ENCODE data around the gene DEGS1. TPM values are rescaled to one million over a fixed set of nuclear protein-coding genes. Genes with fewer than 3 reads are reported as not detected.
"Not testable (repeated sequence)": the region's sequence is repeated elsewhere in the genome, so short reads cannot be mapped to it uniquely, and the experiment has no call there.

DEGS1 gene
- total RNA-seq, 1 experiment from 2014 or later, result 92.2 TPM

- no peak overlapping the region for H3K4me3 ChIP-seq
- 0 out of 2 replicates have a peak, but pooled peaks cover 3% of the 10 kb centered on the region for H3K9me3 ChIP-seq (replicated peaks)
- no peak for DNase-seq
- no peaks in the 10 kb centered on the region for H3K27me3 ChIP-seq
- H3K27ac ChIP-seq, result no peak overlapping the region
- H3K36me3 ChIP-seq, result peaks cover 61% of the 10 kb centered on the region
- H3K4me1 ChIP-seq, result no peaks in the 10 kb centered on the region
Measured at GRCh38 chr1:224192082-224192788, 9.2 kb downstream of the DEGS1 start.

GRCh38 chr1:224193319-224193966, 10.4 kb downstream of the DEGS1 start:
- no peaks in the 10 kb centered on the region for H3K27me3 ChIP-seq
- no peaks in the 10 kb centered on the region for H3K4me1 ChIP-seq
- H3K27ac ChIP-seq, result no peak overlapping the region
- H3K9me3 ChIP-seq (replicated peaks), result 0 out of 2 replicates have a peak, but pooled peaks cover 1% of the 10 kb centered on the region
- H3K4me3 ChIP-seq, result no peak overlapping the region
- DNase-seq, result no peak
- H3K36me3 ChIP-seq, result peaks cover 52% of the 10 kb centered on the region

GRCh38 chr1:224196813-224197600, 14.0 kb downstream of the DEGS1 start:
- Histone ChIP-seq H3K9me3 (replicated peaks) (no peaks in the 10 kb centered on the region), H3K4me1 (no peaks in the 10 kb centered on the region), H3K27ac (no peak overlapping the region), H3K36me3 (peaks cover 23% of the 10 kb centered on the region), H3K4me3 (no peak overlapping the region), H3K27me3 (no peaks in the 10 kb centered on the region)
- no peak for DNase-seq

- Histone ChIP-seq H3K27ac (no peak overlapping the region), H3K36me3 (peaks cover 8% of the 10 kb centered on the region), H3K27me3 (no peaks in the 10 kb centered on the region), H3K9me3 (replicated peaks) (no peaks in the 10 kb centered on the region), H3K4me3 (no peak overlapping the region), H3K4me1 (peaks cover 8% of the 10 kb centered on the region)
- no peak for DNase-seq
Measured at GRCh38 chr1:224198572-224198971, 15.5 kb downstream of the DEGS1 start.

- Histone ChIP-seq H3K27ac (no peak overlapping the region), H3K36me3 (no peaks in the 10 kb centered on the region), H3K9me3 (replicated peaks) (no peaks in the 10 kb centered on the region)
Measured at GRCh38 chr1:224199679-224200078, 16.6 kb downstream of the DEGS1 start.

GRCh38 chr1:224201383-224201782, 18.3 kb downstream of the DEGS1 start:
- Histone ChIP-seq H3K27me3 (no peaks in the 10 kb centered on the region), H3K4me1 (peaks cover 20% of the 10 kb centered on the region), H3K36me3 (no peaks in the 10 kb centered on the region), H3K9me3 (replicated peaks) (no peaks in the 10 kb centered on the region), H3K4me3 (no peak overlapping the region), H3K27ac (no peak overlapping the region)
- DNase-seq, result no peak

More at GRCh38 chr1:224199679-224200078, 16.6 kb downstream of the DEGS1 start:
- DNase-seq, result peak in 1 of 2 experiments; percentile 42
- Histone ChIP-seq H3K4me1 (peaks cover 16% of the 10 kb centered on the region), H3K4me3 (no peak overlapping the region), H3K27me3 (no peaks in the 10 kb centered on the region)

- H3K4me3 ChIP-seq, result no peak overlapping the region
- H3K9me3 ChIP-seq (replicated peaks), result no peaks in the 10 kb centered on the region
- peaks cover 20% of the 10 kb centered on the region for H3K4me1 ChIP-seq
- no peaks in the 10 kb centered on the region for H3K36me3 ChIP-seq
- no peaks in the 10 kb centered on the region for H3K27me3 ChIP-seq
- DNase-seq, result no peak
- no peak overlapping the region for H3K27ac ChIP-seq
Measured at GRCh38 chr1:224201853-224202252, 18.8 kb downstream of the DEGS1 start.

- Histone ChIP-seq H3K27ac (0 out of 2 replicates have a peak overlapping the region, but pooled peaks have one; percentile 5), H3K9me3 (replicated peaks) (no peaks in the 10 kb centered on the region), H3K36me3 (no peaks in the 10 kb centered on the region), H3K4me1 (peaks cover 20% of the 10 kb centered on the region), H3K4me3 (no peak overlapping the region), H3K27me3 (no peaks in the 10 kb centered on the region)
- peak; percentile 55 to 67 for DNase-seq
Measured at GRCh38 chr1:224203243-224204016, 20.4 kb downstream of the DEGS1 start.

GRCh38 chr1:224205438-224205840, 22.4 kb downstream of the DEGS1 start:
- Histone ChIP-seq H3K4me1 (peaks cover 20% of the 10 kb centered on the region), H3K9me3 (replicated peaks) (no peaks in the 10 kb centered on the region), H3K36me3 (no peaks in the 10 kb centered on the region), H3K27me3 (no peaks in the 10 kb centered on the region), H3K4me3 (no peak overlapping the region), H3K27ac (no peak overlapping the region)
- peak; percentile 19 to 55 for DNase-seq

- H3K27me3 ChIP-seq; H3K27ac ChIP-seq; H3K4me3 ChIP-seq; H3K9me3 ChIP-seq (replicated peaks); H3K36me3 ChIP-seq; DNase-seq: not testable (repeated sequence)
- peaks cover 23% of the 10 kb centered on the region for H3K4me1 ChIP-seq
Measured at GRCh38 chr1:224205931-224206538, 23.0 kb downstream of the DEGS1 start.

GRCh38 chr1:224211206-224211962, 28.3 kb downstream of the DEGS1 start:
- no peaks in the 10 kb centered on the region for H3K9me3 ChIP-seq (replicated peaks)
- no peak overlapping the region for H3K4me3 ChIP-seq
- H3K27ac ChIP-seq, result no peak overlapping the region
- H3K4me1 ChIP-seq, result peaks cover 25% of the 10 kb centered on the region
- H3K27me3 ChIP-seq, result no peaks in the 10 kb centered on the region
- no peaks in the 10 kb centered on the region for H3K36me3 ChIP-seq
- DNase-seq, result peak; percentile 47 to 73

GRCh38 chr1:224212618-224213061, 29.6 kb downstream of the DEGS1 start:
- Histone ChIP-seq H3K27me3 (no peaks in the 10 kb centered on the region), H3K4me1 (peaks cover 25% of the 10 kb centered on the region), H3K27ac (0 out of 2 replicates have a peak overlapping the region, but pooled peaks have one; percentile 23), H3K9me3 (replicated peaks) (no peaks in the 10 kb centered on the region), H3K36me3 (no peaks in the 10 kb centered on the region), H3K4me3 (no peak overlapping the region)
- peak; percentile 88 for DNase-seq

- Histone ChIP-seq H3K9me3 (replicated peaks) (no peaks in the 10 kb centered on the region), H3K27ac (no peak overlapping the region), H3K4me1 (peaks cover 30% of the 10 kb centered on the region), H3K4me3 (no peak overlapping the region), H3K27me3 (no peaks in the 10 kb centered on the region), H3K36me3 (no peaks in the 10 kb centered on the region)
- DNase-seq, result no peak
Measured at GRCh38 chr1:224213438-224214119, 30.5 kb downstream of the DEGS1 start.

Measured in SJCRH30 (cell line).